ENCODE measurements around the gene ERVK3-1. TPM values are rescaled to one million over a fixed set of nuclear protein-coding genes. Genes with fewer than 3 reads are reported as not detected.
"Not testable (repeated sequence)": the region's sequence is repeated elsewhere in the genome, so short reads cannot be mapped to it uniquely, and the experiment has no call there.

Gene ERVK3-1
- total and polyA plus RNA-seq, 2 donors (not counting 1 experiment from before 2014, with no cell fraction given): 25.6 to 36.6 TPM

DNA sequence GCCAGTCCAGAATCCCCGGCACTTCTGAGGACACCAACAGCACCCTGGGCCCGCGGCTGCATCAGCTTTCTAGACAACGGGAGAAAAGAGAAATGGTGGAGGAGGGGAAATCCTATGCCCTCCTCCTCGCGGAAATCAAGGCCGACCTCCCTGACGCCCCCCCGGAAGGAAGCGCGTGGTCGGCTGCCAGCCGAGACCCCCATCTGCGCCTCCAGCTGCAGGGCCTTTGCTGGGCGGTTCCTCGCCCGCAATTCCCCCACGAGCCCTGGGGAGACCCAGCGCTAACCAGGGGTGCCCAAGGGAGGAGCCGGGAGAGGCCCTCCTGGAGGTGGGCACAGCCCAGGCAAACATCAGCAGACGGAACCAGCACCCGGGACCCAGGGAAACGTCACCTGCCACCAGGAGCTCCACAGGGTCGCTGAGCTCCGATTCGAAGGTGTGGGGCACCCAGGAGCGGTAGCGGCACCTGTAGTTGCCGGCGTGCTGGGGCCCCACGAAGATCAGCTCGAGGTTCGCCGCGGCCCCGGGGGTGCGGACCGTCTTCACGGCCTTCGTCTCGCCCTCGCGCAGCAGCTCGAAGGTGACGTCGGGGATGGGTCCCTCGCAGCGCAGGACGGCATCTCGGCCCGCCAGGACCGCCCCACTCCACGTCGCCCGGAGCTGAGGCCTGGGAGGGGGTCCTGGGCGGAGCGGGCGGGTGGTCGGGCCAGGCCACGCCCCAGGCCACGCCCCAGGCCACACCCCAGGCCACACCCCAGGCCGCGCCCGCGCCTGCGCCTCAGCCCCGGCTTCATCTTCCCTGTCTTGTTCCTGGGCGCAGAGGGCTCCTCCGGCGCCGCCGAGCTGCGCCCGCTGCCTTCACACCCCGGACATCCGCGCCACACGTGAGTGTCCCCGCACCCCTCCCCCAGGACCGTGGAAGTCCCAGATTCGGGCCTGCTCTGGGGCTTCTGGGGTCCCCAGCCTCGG is 42.1 kb downstream of the ERVK3-1 start:
- Histone ChIP-seq H3K4me1 (ENCODE audit: control insufficient read depth, extremely low read depth, insufficient read depth, low read length) (no peaks in the 10 kb centered on the region), H3K4me2 (ENCODE audit: extremely low read depth, insufficient read depth, low read length) (peak overlapping the region; percentile 58), H3K79me2 (ENCODE audit: control insufficient read depth, insufficient read depth, low read length) (no peaks in the 10 kb centered on the region), H3K27me3 (ENCODE audit: control insufficient read depth, insufficient read depth, low read length) (no peaks in the 10 kb centered on the region), H3K4me3 (replicated peaks in 1 of 4; ENCODE audit: control extremely low read depth in 1 of 4, insufficient read depth in 1 of 4, low read depth in 3 of 4, low read length in 4 of 4) (peak overlapping the region; percentile 58 to 80 (median 68)), H4K20me1 (ENCODE audit: control insufficient read depth, extremely low read depth, insufficient read depth, low read length) (no peaks in the 10 kb centered on the region), H3K9ac (ENCODE audit: insufficient read depth, low read length) (peak overlapping the region; percentile 68), H3K9me3 (ENCODE audit: control insufficient read depth, insufficient read depth, low read depth, low read length) (no peaks in the 10 kb centered on the region), H2AFZ (ENCODE audit: low read length) (peak overlapping the region; percentile 79), H3K36me3 (ENCODE audit: control insufficient read depth, insufficient read depth, low read length) (peaks cover 2% of the 10 kb centered on the region), H3K27ac (ENCODE audit: insufficient read depth, low read length) (peak overlapping the region; percentile 32)
- TF ChIP-seq, protein P1, sequence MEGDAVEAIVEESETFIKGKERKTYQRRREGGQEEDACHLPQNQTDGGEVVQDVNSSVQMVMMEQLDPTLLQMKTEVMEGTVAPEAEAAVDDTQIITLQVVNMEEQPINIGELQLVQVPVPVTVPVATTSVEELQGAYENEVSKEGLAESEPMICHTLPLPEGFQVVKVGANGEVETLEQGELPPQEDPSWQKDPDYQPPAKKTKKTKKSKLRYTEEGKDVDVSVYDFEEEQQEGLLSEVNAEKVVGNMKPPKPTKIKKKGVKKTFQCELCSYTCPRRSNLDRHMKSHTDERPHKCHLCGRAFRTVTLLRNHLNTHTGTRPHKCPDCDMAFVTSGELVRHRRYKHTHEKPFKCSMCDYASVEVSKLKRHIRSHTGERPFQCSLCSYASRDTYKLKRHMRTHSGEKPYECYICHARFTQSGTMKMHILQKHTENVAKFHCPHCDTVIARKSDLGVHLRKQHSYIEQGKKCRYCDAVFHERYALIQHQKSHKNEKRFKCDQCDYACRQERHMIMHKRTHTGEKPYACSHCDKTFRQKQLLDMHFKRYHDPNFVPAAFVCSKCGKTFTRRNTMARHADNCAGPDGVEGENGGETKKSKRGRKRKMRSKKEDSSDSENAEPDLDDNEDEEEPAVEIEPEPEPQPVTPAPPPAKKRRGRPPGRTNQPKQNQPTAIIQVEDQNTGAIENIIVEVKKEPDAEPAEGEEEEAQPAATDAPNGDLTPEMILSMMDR (conservative IDR thresholded peaks at IDR 0.05 in 1 of 2, IDR thresholded peaks at IDR 0.05 in 1 of 2; ENCODE audit: low read depth in 1 of 2, low read length in 2 of 2): no peak
- TF ChIP-seq EZH2 (IDR thresholded peaks at IDR 0.05; ENCODE audit: low read length, missing control alignments): no peak
- peak; percentile 58 to 72 for DNase-seq (ENCODE audit: low read depth in 2 of 2)

GRCh38 chr19:58348080-58348479 is 42.9 kb downstream of the ERVK3-1 start:
- Histone ChIP-seq H3K4me3 (replicated peaks in 1 of 4; ENCODE audit: control extremely low read depth in 1 of 4, insufficient read depth in 1 of 4, low read depth in 3 of 4, low read length in 4 of 4) (peak overlapping the region; percentile 58 to 80 (median 68)), H2AFZ (ENCODE audit: low read length) (peak overlapping the region; percentile 48), H3K4me2 (ENCODE audit: extremely low read depth, insufficient read depth, low read length) (peak overlapping the region; percentile 87)
- H3K79me2 ChIP-seq (ENCODE audit: control insufficient read depth, insufficient read depth, low read length); H3K27ac ChIP-seq (ENCODE audit: insufficient read depth, low read length); H3K27me3 ChIP-seq (ENCODE audit: control insufficient read depth, insufficient read depth, low read length); H3K9ac ChIP-seq (ENCODE audit: insufficient read depth, low read length); H3K9me3 ChIP-seq (ENCODE audit: control insufficient read depth, insufficient read depth, low read depth, low read length); H3K4me1 ChIP-seq (ENCODE audit: control insufficient read depth, extremely low read depth, insufficient read depth, low read length); DNase-seq (ENCODE audit: low read depth in 2 of 2); H4K20me1 ChIP-seq (ENCODE audit: control insufficient read depth, extremely low read depth, insufficient read depth, low read length); H3K36me3 ChIP-seq (ENCODE audit: control insufficient read depth, insufficient read depth, low read length): not testable (repeated sequence)

DNA sequence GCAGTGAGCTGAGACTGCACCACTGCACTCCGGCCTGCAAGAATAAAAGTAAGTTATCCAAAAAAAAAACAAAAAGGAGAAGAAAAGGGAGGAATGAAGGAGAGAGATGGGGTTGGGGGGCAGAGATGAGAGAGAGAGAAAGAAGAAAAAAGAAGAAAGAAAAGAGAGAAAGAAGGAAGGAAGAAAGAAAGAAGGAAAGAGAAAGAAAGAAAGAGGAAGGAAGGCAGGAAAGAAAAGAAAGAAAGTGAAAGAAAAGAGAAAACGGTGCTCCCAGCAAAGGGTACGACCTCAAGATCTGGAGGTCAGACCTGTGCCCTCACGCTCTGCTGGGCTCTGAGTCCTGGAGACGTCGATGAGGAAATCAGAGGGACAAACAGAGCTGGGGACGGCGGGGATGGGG is 44.4 kb downstream of the ERVK3-1 start:
- H2AFZ ChIP-seq (ENCODE audit: low read length): no peak overlapping the region
- no peak overlapping the region for H3K27ac ChIP-seq (ENCODE audit: insufficient read depth, low read length)
- H3K36me3 ChIP-seq (ENCODE audit: control insufficient read depth, insufficient read depth, low read length): peaks cover 2% of the 10 kb centered on the region
- no peak overlapping the region for H3K4me2 ChIP-seq (ENCODE audit: extremely low read depth, insufficient read depth, low read length)
- H3K9me3 ChIP-seq (ENCODE audit: control insufficient read depth, insufficient read depth, low read depth, low read length): no peaks in the 10 kb centered on the region
- no peaks in the 10 kb centered on the region for H3K79me2 ChIP-seq (ENCODE audit: control insufficient read depth, insufficient read depth, low read length)
- no peaks in the 10 kb centered on the region for H3K4me1 ChIP-seq (ENCODE audit: control insufficient read depth, extremely low read depth, insufficient read depth, low read length)
- H3K4me3 ChIP-seq (replicated peaks in 1 of 4; ENCODE audit: control extremely low read depth in 1 of 4, insufficient read depth in 1 of 4, low read depth in 3 of 4, low read length in 4 of 4): no peak overlapping the region
- DNase-seq (ENCODE audit: low read depth in 2 of 2): no peak
- no peak for TF ChIP-seq EZH2 (IDR thresholded peaks at IDR 0.05; ENCODE audit: low read length, missing control alignments)
- TF ChIP-seq, protein P1 (conservative IDR thresholded peaks at IDR 0.05 in 1 of 2, IDR thresholded peaks at IDR 0.05 in 1 of 2; ENCODE audit: low read depth in 1 of 2, low read length in 2 of 2): no peak
- no peaks in the 10 kb centered on the region for H3K27me3 ChIP-seq (ENCODE audit: control insufficient read depth, insufficient read depth, low read length)
- H4K20me1 ChIP-seq (ENCODE audit: control insufficient read depth, extremely low read depth, insufficient read depth, low read length): no peaks in the 10 kb centered on the region
- H3K9ac ChIP-seq (ENCODE audit: insufficient read depth, low read length): no peak overlapping the region
